HG03039 (cell line): ENCODE measurements around the gene BCAR1.
"Not testable (repeated sequence)": the region's sequence is repeated elsewhere in the genome, so short reads cannot be mapped to it uniquely, and the experiment has no call there.

Experiments used
- ATAC-seq: cut with Tn5 transposase; IDR thresholded peaks from one replicate; pipeline ENCODE4 v1.9.1; 2021; ENCODE audit warnings: mild to moderate bottlenecking, moderate library complexity; ENCODE audit not compliant: unreplicated experiment

The BCAR1 gene

GRCh38 chr16:75226550-75227360, 24.7 kb downstream of the BCAR1 start:
- no peak for ATAC-seq

DNA sequence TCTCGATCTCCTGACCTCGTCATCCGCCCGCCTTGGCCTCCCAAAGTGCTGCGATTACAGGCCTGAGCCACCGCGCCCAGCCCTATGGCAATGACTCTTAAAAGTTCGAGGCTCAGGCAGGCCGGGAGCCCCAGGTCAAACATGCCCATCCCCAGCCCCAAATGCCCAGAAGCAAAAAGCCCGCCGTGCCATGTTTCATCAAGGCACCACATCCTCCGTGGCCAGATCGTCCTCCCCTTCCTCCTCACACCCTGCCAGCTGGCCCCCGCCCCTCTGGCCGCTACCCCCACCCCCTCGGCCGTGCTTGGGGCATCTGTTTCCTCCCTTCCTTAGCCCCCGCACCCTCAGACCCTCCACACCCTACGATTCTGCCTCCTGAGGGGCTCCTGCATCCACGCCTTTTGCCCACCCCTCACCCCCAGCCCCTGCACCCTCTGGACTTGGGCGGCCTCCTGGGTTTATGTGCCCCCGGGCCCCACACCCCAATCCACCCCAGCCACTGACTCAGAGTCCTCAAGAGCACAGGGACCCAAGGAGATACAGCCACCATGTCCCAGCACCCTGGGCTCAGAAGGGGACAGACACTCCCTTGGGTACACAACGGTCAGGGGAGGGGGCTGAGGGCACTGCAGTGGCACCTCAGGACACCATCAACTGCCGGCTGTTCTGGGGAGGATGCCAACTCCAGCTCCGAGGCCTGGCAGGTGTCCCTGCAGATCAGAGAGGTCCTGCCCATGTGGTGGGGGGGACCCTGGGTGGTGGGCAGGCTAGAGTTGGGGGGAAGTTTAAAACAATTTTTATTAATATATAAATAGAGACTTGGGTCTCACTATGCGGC, 25.5 kb downstream of the BCAR1 start:
- ATAC-seq: no peak

DNA sequence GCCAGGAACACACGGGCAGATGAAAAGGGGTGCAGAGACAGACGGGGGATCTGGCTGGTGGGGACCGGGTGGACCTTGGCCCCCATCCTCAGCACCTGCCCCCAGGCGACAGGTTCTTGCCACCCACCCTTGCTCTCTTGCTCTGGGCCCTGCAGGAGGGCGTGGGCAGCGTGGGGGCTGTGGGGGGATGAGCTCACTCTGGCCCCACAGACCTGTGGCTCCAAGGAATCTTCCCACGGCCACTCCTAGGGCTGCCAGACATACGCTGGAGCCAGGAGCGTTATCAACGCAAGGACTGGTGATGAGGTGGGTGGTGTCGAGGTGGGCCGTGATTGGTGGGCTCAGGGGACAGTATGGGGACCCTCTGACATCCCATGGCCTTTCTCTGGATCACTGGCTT, 26.3 kb downstream of the BCAR1 start:
- no peak for ATAC-seq

DNA sequence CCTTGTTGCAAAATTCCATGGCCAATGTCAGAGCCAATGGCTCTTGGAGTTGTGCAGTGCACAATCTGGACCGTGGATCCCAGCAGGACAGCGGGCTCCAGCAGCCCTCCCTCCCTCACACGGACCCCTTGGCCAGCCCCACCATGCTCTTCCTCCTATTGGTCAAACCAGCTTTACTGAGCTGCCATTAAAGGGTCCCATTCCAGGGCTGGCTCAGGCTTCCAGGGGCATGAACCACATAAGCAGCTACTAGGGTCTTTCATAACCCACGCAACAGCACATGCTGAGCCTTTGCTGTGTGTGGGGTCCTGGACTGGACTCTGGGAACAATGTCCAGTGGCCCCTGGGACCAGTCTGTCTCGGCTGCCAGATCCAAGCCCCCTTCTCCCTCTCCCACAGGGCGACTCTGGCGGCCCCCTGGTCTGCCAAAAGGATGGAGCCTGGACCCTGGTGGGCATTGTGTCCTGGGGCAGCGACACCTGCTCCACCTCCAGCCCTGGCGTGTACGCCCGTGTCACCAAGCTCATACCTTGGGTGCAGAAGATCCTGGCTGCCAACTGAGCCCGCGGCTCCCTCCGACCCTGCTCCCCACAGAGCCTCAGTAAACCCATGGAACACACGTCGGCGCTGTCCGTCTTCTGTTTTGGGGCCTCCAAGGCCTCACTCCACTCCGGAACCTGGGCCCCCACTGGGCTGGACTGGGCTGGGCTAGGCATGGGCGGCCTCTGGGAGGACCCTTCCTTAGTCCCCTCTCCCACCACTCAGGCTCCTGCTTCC, 26.9 kb downstream of the BCAR1 start:
- no peak for ATAC-seq

- not testable (repeated sequence) for ATAC-seq
Measured at GRCh38 chr16:75223129-75223528, 28.3 kb downstream of the BCAR1 start.

DNA sequence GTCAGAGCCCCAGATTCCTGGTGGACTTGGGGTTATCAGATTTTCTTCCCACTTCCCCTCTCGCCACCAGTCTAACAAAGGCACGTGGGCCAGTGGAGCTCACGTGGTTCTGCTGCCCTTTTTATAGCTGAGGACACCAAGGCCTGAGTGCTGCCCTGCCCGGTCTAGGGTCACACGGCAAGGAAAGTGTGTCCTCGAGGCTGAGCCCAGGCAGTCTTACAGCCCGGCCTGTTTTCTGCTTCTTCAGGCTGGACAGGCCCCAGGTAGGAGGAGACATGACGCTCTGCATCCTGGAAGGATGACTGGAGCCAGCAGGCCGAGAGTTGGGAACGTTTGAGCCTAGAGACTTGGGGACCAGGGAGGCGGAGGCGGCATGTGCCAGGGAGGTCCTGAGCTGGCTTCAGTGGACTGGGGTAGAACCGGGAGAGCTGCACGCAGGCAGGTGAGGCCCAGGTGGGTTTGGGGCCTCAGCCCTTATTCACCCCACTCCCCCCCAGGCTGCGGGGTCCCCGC, 29.1 kb downstream of the BCAR1 start:
- ATAC-seq: no peak

GRCh38 chr16:75219838-75220237, 31.6 kb downstream of the BCAR1 start:
- ATAC-seq: no peak

- no peak for ATAC-seq
Measured at GRCh38 chr16:75219088-75219487, 32.3 kb downstream of the BCAR1 start.

GRCh38 chr16:75218256-75219076, 33.0 kb downstream of the BCAR1 start, which contains the start of gene CTRB1:
Gene CTRB1, plus strand, starts transcription at chr16:75218988. Its CDS starts 20 bp downstream, at chr16:75219008.
- ATAC-seq: no peak

DNA sequence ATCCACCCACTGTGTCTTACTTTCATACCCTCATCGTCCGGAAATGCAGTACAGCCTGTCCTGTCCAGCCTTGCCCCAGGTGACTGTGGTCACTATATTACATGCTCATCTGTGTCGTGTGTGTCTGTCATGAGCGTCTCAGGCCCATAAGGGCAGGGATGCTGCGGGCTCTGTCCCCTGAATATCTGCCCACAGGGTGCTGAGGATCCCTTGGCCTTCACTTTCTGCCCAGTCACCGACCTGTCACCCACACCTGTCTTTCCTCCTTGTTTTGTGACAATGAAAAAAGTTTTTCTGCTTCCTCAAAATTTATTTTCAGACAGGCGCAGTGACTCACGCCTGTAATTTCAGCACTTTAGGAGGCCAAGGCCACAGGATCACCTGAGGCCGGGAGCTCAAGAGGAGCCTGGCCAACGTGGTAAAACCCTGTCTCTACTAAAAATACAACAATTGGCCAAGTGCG, 34.0 kb downstream of the BCAR1 start:
- ATAC-seq: no peak

GRCh38 chr16:75216576-75216975, 34.8 kb downstream of the BCAR1 start:
- ATAC-seq: no peak

- ATAC-seq: no peak
Measured at GRCh38 chr16:75216127-75216526, 35.3 kb downstream of the BCAR1 start.

- not testable (repeated sequence) for ATAC-seq
Measured at GRCh38 chr16:75211286-75211685, 40.1 kb downstream of the BCAR1 start.

DNA sequence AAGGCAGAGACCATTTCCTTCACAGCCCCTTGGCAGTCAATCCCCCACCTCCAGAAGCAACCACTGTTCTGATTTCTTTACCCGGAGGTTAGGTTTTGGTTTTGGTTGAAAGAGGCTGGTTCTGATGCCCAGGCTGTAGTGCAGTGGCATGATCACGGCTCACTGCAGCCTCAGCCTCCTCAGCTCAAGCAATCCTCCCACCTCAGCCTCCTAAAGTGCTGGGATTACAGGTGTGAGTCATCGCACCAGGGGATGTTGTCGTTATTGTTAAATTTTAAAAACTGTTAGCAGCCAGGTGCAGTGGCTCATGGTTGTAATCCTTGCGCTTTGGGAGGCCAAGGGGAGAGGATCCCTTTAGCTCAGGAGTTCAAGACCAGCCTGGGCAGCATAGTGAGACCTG, 41.5 kb downstream of the BCAR1 start:
- no peak for ATAC-seq

DNA sequence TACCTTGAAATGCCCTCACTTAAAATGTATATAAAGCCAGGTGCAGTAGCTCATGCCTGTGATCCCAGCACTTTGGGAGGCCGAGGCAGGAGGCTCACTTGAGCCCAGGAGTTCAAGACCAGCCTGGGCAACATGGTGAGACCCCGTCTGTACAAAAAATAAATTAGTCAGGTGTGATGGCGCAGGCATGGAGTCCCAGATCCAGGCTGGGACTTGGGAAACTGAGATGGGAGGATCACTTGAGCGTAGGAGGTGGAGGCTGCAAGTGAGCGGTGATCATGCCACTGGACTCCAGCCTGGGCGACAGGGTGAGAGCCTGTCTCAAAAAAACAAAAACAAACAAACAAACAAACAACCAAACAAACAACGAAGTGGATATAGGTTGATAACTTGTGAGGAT, 41.9 kb downstream of the BCAR1 start:
- not testable (repeated sequence) for ATAC-seq

- no peak for ATAC-seq
Measured at GRCh38 chr16:75208861-75209505, 42.4 kb downstream of the BCAR1 start.

GRCh38 chr16:75208242-75208825, 43.1 kb downstream of the BCAR1 start:
- no peak for ATAC-seq

- no peak for ATAC-seq
Measured at GRCh38 chr16:75207831-75208230, 43.6 kb downstream of the BCAR1 start.
